A549 (cell line): ENCODE measurements around the gene CD9.

Source experiments
- CTCF ChIP-seq: fragments of >200 bp; sonication (Bioruptor Twin); formaldehyde crosslinking; IDR thresholded peaks from 3 replicates; pipeline ENCODE4 v1.5.1; 2016
- HDAC2 ChIP-seq: fragments of 200-600 bp; sonication (generic); IDR thresholded peaks from 2 replicates; pipeline ENCODE4 v1.6.1; 2016
- HOXB13 ChIP-seq: fragments of 250-450 bp; sonication (Bioruptor Pico); IDR thresholded peaks from 2 replicates; pipeline ENCODE4 v1.5.0; 2020; ENCODE audit warnings: low read depth, mild to moderate bottlenecking, moderate library complexity
- MYC ChIP-seq: IDR thresholded peaks from 2 replicates; pipeline ENCODE4 v1.6.1; 2012; ENCODE audit warnings: mild to moderate bottlenecking, inconsistent platforms, low read length, improper control_type of control experiment, borderline replicate concordance
- POLR2AphosphoS2 ChIP-seq: conservative IDR thresholded peaks from 2 replicates; pipeline ENCODE4 v1.6.1; 2012; ENCODE audit warnings: low read length, improper control_type of control experiment, inconsistent platforms

- TF ChIP-seq MYC (no peak), HDAC2 (no peak), POLR2AphosphoS2 (no peak), CTCF (no peak), HOXB13 (CRISPR knock-in tag) (no peak)
Measured at GRCh38 chr12:6182279-6182898, 17.8 kb upstream of the CD9 start.
